Thyroid gland (tissue), 4 donors: ENCODE results near the gene CCDC97. TPM values are rescaled to one million over a fixed set of nuclear protein-coding genes. Genes with fewer than 3 reads are reported as not detected.
A peak's percentile ranks its signal among the peaks of the same experiment; 100 is the strongest.

Experiments
- DNase-seq, 2 donors: peaks; one replicate each; pipeline ENCODE4 v3.0.0-alpha.2; 2019
- H3K27ac ChIP-seq, 3 donors: fragments of 200-600 bp; sonication (generic); 1 replicate in 2 of 3; 2 replicates in 1 of 3; pipeline ENCODE4 v1.5.1; 2016 to 2019; ENCODE audit warnings: mild to moderate bottlenecking in 1 of 3, moderate library complexity in 1 of 3
- H3K27me3 ChIP-seq: fragments of 200-600 bp; sonication (generic); one replicate; pipeline ENCODE4 v1.5.1; 2019
- H3K36me3 ChIP-seq, 2 donors: fragments of 200-600 bp; sonication (generic); one replicate each; pipeline ENCODE4 v1.5.1; 2016 to 2019
- H3K4me1 ChIP-seq, 2 donors: fragments of 200-600 bp; sonication (generic); one replicate each; pipeline ENCODE4 v1.5.1; 2017 to 2019
- H3K4me3 ChIP-seq, 3 donors: fragments of 200-600 bp; sonication (generic); replicated peaks in 1 of 3; 1 replicate in 2 of 3; 2 replicates in 1 of 3; pipeline ENCODE4 v1.5.1; 2016; ENCODE audit warnings: mild to moderate bottlenecking in 1 of 3
- H3K9me3 ChIP-seq: fragments of 200-600 bp; sonication (generic); one replicate; pipeline ENCODE4 v1.5.1; 2017
- CTCF ChIP-seq, 6 experiments: fragments of 200-600 bp in 3 of 6; fragments of 450-650 bp in 3 of 6; sonication (generic) in 3 of 6; IDR thresholded peaks; one replicate each; pipeline ENCODE4 v1.5.1; 2016 to 2019; ENCODE audit warnings: antibody characterized with exemption in 6 of 6, mild to moderate bottlenecking in 2 of 6, inconsistent platforms in 1 of 6, moderate library complexity in 1 of 6
- POLR2A ChIP-seq, 2 donors: fragments of 450-650 bp; IDR thresholded peaks; one replicate each; pipeline ENCODE4 v1.6.1; 2017; ENCODE audit warnings: antibody characterized with exemption in 2 of 2, mild to moderate bottlenecking in 2 of 2, moderate library complexity in 1 of 2
- WGBS, 2 donors: methylation state at CpG; one replicate each; pipeline ENCODE4 v1.1.5; 2017; 5-methylcytosine and 5-hydroxymethylcytosine counted together
- intact Hi-C: fragments of 100-400 bp; cut with DNase I; formaldehyde crosslinking; loops from one replicate; pipeline ENCODE4 v1.15.1; 2023
- total RNA-seq, 4 donors: library from RNA; depleted of rRNA; stranded (reverse); fragments of >200 nt; gene quantifications; one replicate each; pipeline ENCODE4 v1.2.3, GENCODE V29; 2016

CCDC97 gene
- total RNA-seq, 4 donors from 2014 or later = 10.6 to 22.0 (median 19.3) TPM

GRCh38 chr19:41363753-41364523 lies 54.0 kb downstream of the CCDC97 start, which contains the start of gene B9D2:
B9D2 (minus strand) TSS chr19:41364149; CDS start chr19:41363519, 630 bp downstream.
- TF ChIP-seq POLR2A (IDR thresholded peaks at IDR 0.05) = peak in 1 of 2 donors; percentile 79
- TF ChIP-seq CTCF (IDR thresholded peaks at IDR 0.05) = no peak
- peak within 1 kb of the TSS; percentile 97 to 99 (median 99) for H3K27ac ChIP-seq
- WGBS, 2 donors = 0 to 1% methylated on average over 5 to 39 of the region's 56 CpGs

GRCh38 chr19:41364524-41365391 lies 54.8 kb downstream of the CCDC97 start:
- no peak for TF ChIP-seq CTCF (IDR thresholded peaks at IDR 0.05)
- TF ChIP-seq POLR2A (IDR thresholded peaks at IDR 0.05) = no peak
- WGBS, 2 donors = 76% methylated on average over 14 of the region's 14 CpGs

More at GRCh38 chr19:41363753-41364523, 54.0 kb downstream of the CCDC97 start, which contains the start of gene B9D2:
- no peaks in the 10 kb centered on the region for H3K9me3 ChIP-seq
- H3K27me3 ChIP-seq = no peaks in the 10 kb centered on the region
- H3K4me3 ChIP-seq = peak within 1 kb of the TSS; percentile 60 to 86 (median 61)
- no peaks in the 10 kb centered on the region for H3K36me3 ChIP-seq
- H3K4me1 ChIP-seq = peaks cover 18 to 32% of the 10 kb centered on the region in 2 donors
- peak; percentile 99 for DNase-seq
- intact Hi-C loops = no loop called here

GRCh38 chr19:41366089-41366488 lies 56.1 kb downstream of the CCDC97 start:
- H3K27me3 ChIP-seq = no peaks in the 10 kb centered on the region
- no peak for DNase-seq
- TF ChIP-seq CTCF (IDR thresholded peaks at IDR 0.05) (no peak), POLR2A (IDR thresholded peaks at IDR 0.05) (no peak)
- H3K4me3 ChIP-seq = no peak overlapping the region
- 92 to 100% methylated on average over 1 of the region's 1 CpG for WGBS, 2 donors
- peaks cover 18 to 32% of the 10 kb centered on the region in 2 donors for H3K4me1 ChIP-seq
- intact Hi-C loops = no loop called here
- H3K36me3 ChIP-seq = no peaks in the 10 kb centered on the region
- no peak overlapping the region for H3K27ac ChIP-seq
- no peaks in the 10 kb centered on the region for H3K9me3 ChIP-seq

More at GRCh38 chr19:41364524-41365391, 54.8 kb downstream of the CCDC97 start:
- Histone ChIP-seq H3K27me3 (no peaks in the 10 kb centered on the region), H3K4me1 (peaks cover 18 to 32% of the 10 kb centered on the region in 2 donors), H3K36me3 (no peaks in the 10 kb centered on the region), H3K27ac (peak overlapping the region; percentile 97 to 99 (median 99)), H3K4me3 (peak overlapping the region; percentile 60 to 76 (median 61)), H3K9me3 (no peaks in the 10 kb centered on the region)
- intact Hi-C loops = no loop called here
- DNase-seq = no peak

GRCh38 chr19:41367848-41368301 lies 57.9 kb downstream of the CCDC97 start:
- Histone ChIP-seq H3K4me3 (no peak overlapping the region), H3K27ac (no peak overlapping the region), H3K27me3 (no peaks in the 10 kb centered on the region), H3K36me3 (no peaks in the 10 kb centered on the region), H3K9me3 (no peaks in the 10 kb centered on the region), H3K4me1 (peaks cover 18 to 30% of the 10 kb centered on the region in 2 donors)
- DNase-seq = no peak
- TF ChIP-seq CTCF (IDR thresholded peaks at IDR 0.05) (no peak), POLR2A (IDR thresholded peaks at IDR 0.05) (no peak)
- intact Hi-C loops = no loop called here
- WGBS, 2 donors = 74 to 88% methylated on average over 5 to 6 of the region's 6 CpGs
